Epithelial cell of proximal tubule (primary cell): ENCODE data around the gene SULT1C4. TPM values are rescaled to one million over a fixed set of nuclear protein-coding genes. Genes with fewer than 3 reads are reported as not detected.
A peak's percentile ranks its signal among the peaks of the same experiment; 100 is the strongest.

Experiments used
- DNase-seq: peaks from one replicate; pipeline ENCODE4 v3.0.0-alpha.2; 2011; ENCODE audit warnings: low read depth
- H3K4me3 ChIP-seq: 2 replicates; pipeline ENCODE4 v1.5.1; 2011; ENCODE audit warnings: low read depth, mild to moderate bottlenecking, low read length
- CTCF ChIP-seq: conservative IDR thresholded peaks from 2 replicates; pipeline ENCODE4 v1.5.1; 2012; ENCODE audit warnings: low read depth, mild to moderate bottlenecking, low read length
- total RNA-seq: library from RNA; depleted of rRNA; stranded (reverse); fragments of >200 nt; gene quantifications from 2 replicates; pipeline ENCODE4 v1.2.3, GENCODE V29; 2015

The SULT1C4 gene
- total RNA-seq, 1 donor from 2014 or later: 50.1 TPM

GRCh38 chr2:108412995-108413710 lies 35.4 kb downstream of the SULT1C4 start:
- peak; percentile 78 for DNase-seq
- no peak for TF ChIP-seq CTCF

DNA sequence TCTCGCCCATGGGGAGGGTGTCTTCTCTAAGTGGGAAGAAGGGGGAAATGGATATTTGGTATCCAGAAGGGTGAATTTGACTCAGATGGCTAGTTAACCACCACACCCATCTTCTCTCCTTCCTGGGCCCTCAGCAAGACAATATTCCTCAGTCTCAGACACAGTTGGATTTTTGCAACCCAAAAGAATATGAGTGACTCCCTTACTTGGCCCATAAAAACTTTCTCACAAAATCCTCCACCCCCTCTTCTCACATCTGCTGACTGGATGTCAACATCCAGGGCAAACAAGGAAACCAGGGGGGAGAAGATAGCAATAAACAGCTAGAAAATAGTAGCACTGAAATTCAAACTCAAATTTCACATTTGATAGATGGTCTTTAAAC lies 35.9 kb downstream of the SULT1C4 start:
- TF ChIP-seq CTCF: no peak
- no peak for DNase-seq
- no peak overlapping the region for H3K4me3 ChIP-seq

More at GRCh38 chr2:108412995-108413710, 35.4 kb downstream of the SULT1C4 start:
- H3K4me3 ChIP-seq: no peak overlapping the region

DNA sequence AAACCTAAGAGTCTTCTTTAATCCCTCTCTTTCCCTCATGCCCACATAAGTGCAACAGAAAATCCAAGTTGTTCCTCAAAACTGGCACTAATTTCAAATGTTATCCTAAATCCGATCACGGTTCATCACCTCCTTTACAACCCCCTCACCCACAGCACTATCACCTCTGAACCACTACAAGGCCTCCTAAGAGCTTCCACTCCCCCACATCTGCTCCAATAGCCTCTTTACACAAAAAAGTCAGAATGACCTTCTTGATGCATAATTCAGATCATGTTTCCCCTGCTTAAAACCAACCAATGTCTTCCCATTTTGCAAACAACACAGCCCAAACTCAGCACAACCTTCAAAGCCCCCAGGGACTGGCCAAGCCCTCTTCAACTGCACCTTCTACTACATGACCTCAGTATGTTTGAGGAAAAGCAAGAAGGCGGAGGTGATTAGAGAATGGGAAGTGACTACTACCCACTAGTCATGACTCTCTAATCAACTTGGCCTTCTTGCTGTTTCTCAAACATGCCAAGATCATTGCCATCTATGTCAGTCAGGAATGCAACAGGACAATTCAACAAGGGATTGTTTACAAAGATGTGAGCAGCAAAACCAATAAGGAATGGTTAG lies 36.6 kb downstream of the SULT1C4 start:
- TF ChIP-seq CTCF: no peak
- H3K4me3 ChIP-seq: no peak overlapping the region
- DNase-seq: no peak

DNA sequence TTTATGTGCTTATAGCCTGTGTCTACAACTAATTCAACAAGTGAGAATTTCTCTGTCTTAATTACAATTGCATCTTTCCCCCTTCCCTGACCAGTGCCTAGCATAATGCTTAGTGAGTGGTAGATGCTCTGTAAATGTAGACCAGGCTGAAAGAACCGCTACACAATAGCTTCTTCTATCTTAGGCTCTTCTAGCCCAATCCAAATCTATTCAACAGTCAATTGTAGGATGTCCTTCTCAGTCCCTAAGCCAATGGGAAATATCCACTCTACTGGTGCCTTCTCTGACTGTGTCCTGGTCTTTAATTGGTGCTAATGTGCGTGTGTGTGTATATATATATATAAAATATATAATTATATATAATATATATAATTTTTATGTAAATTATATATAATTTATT lies 37.2 kb downstream of the SULT1C4 start:
- no peak for TF ChIP-seq CTCF
- H3K4me3 ChIP-seq: no peak overlapping the region
- no peak for DNase-seq

DNA sequence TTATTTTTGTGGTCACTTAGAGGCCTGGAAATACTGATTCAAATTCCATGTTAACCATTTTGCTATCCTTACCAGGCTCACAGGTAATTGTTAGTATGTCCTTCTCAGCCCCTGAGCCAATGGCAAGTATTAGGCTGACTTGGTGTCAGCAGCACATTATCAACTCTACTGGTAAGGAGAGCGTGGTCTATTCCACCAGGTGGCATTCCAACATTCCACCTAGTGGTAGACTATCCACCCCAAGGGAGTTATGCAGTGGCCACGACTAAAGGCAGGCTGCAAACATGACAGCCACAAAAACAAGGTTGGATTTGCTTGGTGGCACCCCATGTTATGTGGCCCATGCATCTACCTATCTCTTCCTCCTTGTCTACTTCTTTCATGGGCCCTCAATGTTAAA lies 39.5 kb downstream of the SULT1C4 start:
- DNase-seq: no peak
- TF ChIP-seq CTCF: peak; percentile 40
- H3K4me3 ChIP-seq: no peak overlapping the region

GRCh38 chr2:108418416-108418815 lies 40.7 kb downstream of the SULT1C4 start:
- DNase-seq: no peak
- TF ChIP-seq CTCF: no peak
- no peak overlapping the region for H3K4me3 ChIP-seq

GRCh38 chr2:108423067-108423466 lies 45.3 kb downstream of the SULT1C4 start:
- no peak overlapping the region for H3K4me3 ChIP-seq
- no peak for DNase-seq
- no peak for TF ChIP-seq CTCF
